K562 (cell line): ENCODE results near the gene COQ4. TPM values are rescaled to one million over a fixed set of nuclear protein-coding genes. Genes with fewer than 3 reads are reported as not detected.

Source experiments
- SMAD1 ChIP-seq: fragments of 150-350 bp; IDR thresholded peaks from 2 replicates; pipeline ENCODE4 v1.6.1; 2014; ENCODE audit warnings: low read length, low read depth; ENCODE audit not compliant: partially characterized antibody
- ZBED1 ChIP-seq: IDR thresholded peaks from 2 replicates; pipeline ENCODE4 v1.6.1; 2014
- ZKSCAN1 ChIP-seq: fragments of 150-350 bp; IDR thresholded peaks from 2 replicates; pipeline ENCODE4 v1.6.1; 2016; ENCODE audit warnings: low read depth, low read length
- polyA plus RNA-seq, 8 experiments: library from polyadenylated mRNA; depleted of rRNA in 4 of 8; stranded (reverse) in 5 of 8; unstranded in 3 of 8; fragments of >200 nt; fragmentation: Nextera tagmentation in 2 of 8; fragmentation: Illumina TruSeq in 1 of 8; extraction: Ambion mirVana in 2 of 8; extraction: Trizol in 1 of 8; gene quantifications; 2 replicates each; pipeline versions ENCODE4 v1.2.1 to v1.2.3, GENCODE V29; 2011 to 2014; ENCODE audit warnings: inconsistent platforms in 1 of 8, missing spikeins in 1 of 8
- total RNA-seq, 7 experiments: library from RNA; depleted of rRNA in 6 of 7; stranded (reverse); fragments of >200 nt in 6 of 7; fragmentation: Illumina TruSeq in 2 of 7; extraction: Trizol in 2 of 7; gene quantifications; 2 replicates each; pipeline versions ENCODE4 v1.2.1 to v1.2.3, GENCODE V29; 2011 to 2021; ENCODE audit warnings: low replicate concordance in 1 of 7
- TF ChIP-seq, protein P1 (sequence below), 2 experiments: fragments of 450-650 bp; formaldehyde crosslinking in 1 of 2; IDR thresholded peaks; 2 replicates each; pipeline versions ENCODE4 v1.4.0 to v1.6.1; 2014 to 2020; ENCODE audit warnings: mild to moderate bottlenecking in 2 of 2, borderline replicate concordance in 1 of 2, low read depth in 1 of 2
- TF ChIP-seq, protein P2 (sequence below): fragments of 250-450 bp; sonication (Bioruptor Pico); IDR thresholded peaks from 2 replicates; pipeline ENCODE4 v1.9.0; 2021; ENCODE audit warnings: mild to moderate bottlenecking
- TF ChIP-seq, protein P3 (sequence below): sonication (generic); formaldehyde crosslinking; IDR thresholded peaks from 2 replicates; pipeline ENCODE4 v1.9.0; 2022; ENCODE audit warnings: mild to moderate bottlenecking, missing genetic modification reagents
- TF ChIP-seq, protein P4 (sequence below): fragments of 200-600 bp; sonication (generic); IDR thresholded peaks from one replicate; pipeline ENCODE4 v1.6.1; 2012; ENCODE audit warnings: mild to moderate bottlenecking, low read depth, low read length, inconsistent platforms

Gene COQ4
- total and polyA plus RNA-seq, 9 of the 15 experiments (the other 6 are each of a cell fraction or from before 2014, with no cell fraction given), result 9.1 to 135 (median 67.2) TPM

DNA sequence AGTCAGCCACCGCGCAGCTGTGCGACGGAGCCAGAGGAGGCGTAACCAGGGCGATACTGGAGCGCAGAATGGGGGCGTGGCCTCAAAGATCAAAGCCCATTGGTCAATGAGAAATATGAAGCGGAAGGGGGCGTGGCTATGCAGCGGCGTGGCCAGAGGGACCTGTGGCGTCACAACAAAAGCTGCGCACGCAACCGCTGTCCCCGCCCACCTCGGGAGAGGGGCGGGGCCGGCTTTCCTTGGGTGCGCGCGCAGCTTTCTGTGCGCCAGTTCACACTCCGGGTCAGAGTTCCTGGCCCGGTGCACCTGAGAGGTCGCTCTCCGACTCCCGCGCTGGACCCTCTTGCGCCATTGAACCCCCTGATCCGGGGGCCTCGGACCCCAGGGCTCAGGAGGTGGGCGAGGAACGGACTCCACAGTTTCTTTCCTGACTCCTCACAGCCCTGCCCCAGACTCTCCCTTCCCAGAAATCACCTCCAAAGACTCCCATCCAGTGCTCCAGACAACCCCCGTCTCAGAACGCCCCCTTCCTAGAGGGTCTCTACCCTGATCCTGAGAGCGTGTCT, 46.5 kb upstream of the COQ4 start, which contains the start of gene SWI5 (continued):
- TF ChIP-seq, protein P1, sequence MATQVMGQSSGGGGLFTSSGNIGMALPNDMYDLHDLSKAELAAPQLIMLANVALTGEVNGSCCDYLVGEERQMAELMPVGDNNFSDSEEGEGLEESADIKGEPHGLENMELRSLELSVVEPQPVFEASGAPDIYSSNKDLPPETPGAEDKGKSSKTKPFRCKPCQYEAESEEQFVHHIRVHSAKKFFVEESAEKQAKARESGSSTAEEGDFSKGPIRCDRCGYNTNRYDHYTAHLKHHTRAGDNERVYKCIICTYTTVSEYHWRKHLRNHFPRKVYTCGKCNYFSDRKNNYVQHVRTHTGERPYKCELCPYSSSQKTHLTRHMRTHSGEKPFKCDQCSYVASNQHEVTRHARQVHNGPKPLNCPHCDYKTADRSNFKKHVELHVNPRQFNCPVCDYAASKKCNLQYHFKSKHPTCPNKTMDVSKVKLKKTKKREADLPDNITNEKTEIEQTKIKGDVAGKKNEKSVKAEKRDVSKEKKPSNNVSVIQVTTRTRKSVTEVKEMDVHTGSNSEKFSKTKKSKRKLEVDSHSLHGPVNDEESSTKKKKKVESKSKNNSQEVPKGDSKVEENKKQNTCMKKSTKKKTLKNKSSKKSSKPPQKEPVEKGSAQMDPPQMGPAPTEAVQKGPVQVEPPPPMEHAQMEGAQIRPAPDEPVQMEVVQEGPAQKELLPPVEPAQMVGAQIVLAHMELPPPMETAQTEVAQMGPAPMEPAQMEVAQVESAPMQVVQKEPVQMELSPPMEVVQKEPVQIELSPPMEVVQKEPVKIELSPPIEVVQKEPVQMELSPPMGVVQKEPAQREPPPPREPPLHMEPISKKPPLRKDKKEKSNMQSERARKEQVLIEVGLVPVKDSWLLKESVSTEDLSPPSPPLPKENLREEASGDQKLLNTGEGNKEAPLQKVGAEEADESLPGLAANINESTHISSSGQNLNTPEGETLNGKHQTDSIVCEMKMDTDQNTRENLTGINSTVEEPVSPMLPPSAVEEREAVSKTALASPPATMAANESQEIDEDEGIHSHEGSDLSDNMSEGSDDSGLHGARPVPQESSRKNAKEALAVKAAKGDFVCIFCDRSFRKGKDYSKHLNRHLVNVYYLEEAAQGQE (IDR thresholded peaks at IDR 0.05; ENCODE audit: borderline replicate concordance), result no peak
- TF ChIP-seq, protein P1 (CRISPR knock-in tag; IDR thresholded peaks at IDR 0.05; ENCODE audit: low read depth), result peak; percentile 71
- TF ChIP-seq, protein P2, sequence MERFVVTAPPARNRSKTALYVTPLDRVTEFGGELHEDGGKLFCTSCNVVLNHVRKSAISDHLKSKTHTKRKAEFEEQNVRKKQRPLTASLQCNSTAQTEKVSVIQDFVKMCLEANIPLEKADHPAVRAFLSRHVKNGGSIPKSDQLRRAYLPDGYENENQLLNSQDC (CRISPR knock-in tag), result peak; percentile 87; the same call in 1 of the 2 replicates
- TF ChIP-seq SMAD1 (peak; percentile 63), ZBED1 (no peak), ZKSCAN1 (peak; percentile 13; the same call in 1 of the 2 replicates)
- TF ChIP-seq, protein P3, sequence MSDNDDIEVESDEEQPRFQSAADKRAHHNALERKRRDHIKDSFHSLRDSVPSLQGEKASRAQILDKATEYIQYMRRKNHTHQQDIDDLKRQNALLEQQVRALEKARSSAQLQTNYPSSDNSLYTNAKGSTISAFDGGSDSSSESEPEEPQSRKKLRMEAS (CRISPR knock-in tag), result no peak
- TF ChIP-seq, protein P4, sequence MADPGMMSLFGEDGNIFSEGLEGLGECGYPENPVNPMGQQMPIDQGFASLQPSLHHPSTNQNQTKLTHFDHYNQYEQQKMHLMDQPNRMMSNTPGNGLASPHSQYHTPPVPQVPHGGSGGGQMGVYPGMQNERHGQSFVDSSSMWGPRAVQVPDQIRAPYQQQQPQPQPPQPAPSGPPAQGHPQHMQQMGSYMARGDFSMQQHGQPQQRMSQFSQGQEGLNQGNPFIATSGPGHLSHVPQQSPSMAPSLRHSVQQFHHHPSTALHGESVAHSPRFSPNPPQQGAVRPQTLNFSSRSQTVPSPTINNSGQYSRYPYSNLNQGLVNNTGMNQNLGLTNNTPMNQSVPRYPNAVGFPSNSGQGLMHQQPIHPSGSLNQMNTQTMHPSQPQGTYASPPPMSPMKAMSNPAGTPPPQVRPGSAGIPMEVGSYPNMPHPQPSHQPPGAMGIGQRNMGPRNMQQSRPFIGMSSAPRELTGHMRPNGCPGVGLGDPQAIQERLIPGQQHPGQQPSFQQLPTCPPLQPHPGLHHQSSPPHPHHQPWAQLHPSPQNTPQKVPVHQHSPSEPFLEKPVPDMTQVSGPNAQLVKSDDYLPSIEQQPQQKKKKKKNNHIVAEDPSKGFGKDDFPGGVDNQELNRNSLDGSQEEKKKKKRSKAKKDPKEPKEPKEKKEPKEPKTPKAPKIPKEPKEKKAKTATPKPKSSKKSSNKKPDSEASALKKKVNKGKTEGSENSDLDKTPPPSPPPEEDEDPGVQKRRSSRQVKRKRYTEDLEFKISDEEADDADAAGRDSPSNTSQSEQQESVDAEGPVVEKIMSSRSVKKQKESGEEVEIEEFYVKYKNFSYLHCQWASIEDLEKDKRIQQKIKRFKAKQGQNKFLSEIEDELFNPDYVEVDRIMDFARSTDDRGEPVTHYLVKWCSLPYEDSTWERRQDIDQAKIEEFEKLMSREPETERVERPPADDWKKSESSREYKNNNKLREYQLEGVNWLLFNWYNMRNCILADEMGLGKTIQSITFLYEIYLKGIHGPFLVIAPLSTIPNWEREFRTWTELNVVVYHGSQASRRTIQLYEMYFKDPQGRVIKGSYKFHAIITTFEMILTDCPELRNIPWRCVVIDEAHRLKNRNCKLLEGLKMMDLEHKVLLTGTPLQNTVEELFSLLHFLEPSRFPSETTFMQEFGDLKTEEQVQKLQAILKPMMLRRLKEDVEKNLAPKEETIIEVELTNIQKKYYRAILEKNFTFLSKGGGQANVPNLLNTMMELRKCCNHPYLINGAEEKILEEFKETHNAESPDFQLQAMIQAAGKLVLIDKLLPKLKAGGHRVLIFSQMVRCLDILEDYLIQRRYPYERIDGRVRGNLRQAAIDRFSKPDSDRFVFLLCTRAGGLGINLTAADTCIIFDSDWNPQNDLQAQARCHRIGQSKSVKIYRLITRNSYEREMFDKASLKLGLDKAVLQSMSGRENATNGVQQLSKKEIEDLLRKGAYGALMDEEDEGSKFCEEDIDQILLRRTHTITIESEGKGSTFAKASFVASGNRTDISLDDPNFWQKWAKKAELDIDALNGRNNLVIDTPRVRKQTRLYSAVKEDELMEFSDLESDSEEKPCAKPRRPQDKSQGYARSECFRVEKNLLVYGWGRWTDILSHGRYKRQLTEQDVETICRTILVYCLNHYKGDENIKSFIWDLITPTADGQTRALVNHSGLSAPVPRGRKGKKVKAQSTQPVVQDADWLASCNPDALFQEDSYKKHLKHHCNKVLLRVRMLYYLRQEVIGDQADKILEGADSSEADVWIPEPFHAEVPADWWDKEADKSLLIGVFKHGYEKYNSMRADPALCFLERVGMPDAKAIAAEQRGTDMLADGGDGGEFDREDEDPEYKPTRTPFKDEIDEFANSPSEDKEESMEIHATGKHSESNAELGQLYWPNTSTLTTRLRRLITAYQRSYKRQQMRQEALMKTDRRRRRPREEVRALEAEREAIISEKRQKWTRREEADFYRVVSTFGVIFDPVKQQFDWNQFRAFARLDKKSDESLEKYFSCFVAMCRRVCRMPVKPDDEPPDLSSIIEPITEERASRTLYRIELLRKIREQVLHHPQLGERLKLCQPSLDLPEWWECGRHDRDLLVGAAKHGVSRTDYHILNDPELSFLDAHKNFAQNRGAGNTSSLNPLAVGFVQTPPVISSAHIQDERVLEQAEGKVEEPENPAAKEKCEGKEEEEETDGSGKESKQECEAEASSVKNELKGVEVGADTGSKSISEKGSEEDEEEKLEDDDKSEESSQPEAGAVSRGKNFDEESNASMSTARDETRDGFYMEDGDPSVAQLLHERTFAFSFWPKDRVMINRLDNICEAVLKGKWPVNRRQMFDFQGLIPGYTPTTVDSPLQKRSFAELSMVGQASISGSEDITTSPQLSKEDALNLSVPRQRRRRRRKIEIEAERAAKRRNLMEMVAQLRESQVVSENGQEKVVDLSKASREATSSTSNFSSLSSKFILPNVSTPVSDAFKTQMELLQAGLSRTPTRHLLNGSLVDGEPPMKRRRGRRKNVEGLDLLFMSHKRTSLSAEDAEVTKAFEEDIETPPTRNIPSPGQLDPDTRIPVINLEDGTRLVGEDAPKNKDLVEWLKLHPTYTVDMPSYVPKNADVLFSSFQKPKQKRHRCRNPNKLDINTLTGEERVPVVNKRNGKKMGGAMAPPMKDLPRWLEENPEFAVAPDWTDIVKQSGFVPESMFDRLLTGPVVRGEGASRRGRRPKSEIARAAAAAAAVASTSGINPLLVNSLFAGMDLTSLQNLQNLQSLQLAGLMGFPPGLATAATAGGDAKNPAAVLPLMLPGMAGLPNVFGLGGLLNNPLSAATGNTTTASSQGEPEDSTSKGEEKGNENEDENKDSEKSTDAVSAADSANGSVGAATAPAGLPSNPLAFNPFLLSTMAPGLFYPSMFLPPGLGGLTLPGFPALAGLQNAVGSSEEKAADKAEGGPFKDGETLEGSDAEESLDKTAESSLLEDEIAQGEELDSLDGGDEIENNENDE, result no peak
